22Rv1 (cell line): Measurements from ENCODE around the gene ZFC3H1.

Source experiments
- ZFX ChIP-seq: fragments of 450-650 bp; IDR thresholded peaks from 2 replicates; pipeline ENCODE4 v1.6.1; 2017; ENCODE audit warnings: antibody characterized with exemption, borderline replicate concordance
- TF ChIP-seq, protein P1 (sequence below): fragments of 450-650 bp; IDR thresholded peaks from 2 replicates; pipeline ENCODE4 v1.5.1; 2017; ENCODE audit warnings: mild to moderate bottlenecking

GRCh38 chr12:71565535-71565934, 98.1 kb downstream of the ZFC3H1 start:
- TF ChIP-seq, protein P1, sequence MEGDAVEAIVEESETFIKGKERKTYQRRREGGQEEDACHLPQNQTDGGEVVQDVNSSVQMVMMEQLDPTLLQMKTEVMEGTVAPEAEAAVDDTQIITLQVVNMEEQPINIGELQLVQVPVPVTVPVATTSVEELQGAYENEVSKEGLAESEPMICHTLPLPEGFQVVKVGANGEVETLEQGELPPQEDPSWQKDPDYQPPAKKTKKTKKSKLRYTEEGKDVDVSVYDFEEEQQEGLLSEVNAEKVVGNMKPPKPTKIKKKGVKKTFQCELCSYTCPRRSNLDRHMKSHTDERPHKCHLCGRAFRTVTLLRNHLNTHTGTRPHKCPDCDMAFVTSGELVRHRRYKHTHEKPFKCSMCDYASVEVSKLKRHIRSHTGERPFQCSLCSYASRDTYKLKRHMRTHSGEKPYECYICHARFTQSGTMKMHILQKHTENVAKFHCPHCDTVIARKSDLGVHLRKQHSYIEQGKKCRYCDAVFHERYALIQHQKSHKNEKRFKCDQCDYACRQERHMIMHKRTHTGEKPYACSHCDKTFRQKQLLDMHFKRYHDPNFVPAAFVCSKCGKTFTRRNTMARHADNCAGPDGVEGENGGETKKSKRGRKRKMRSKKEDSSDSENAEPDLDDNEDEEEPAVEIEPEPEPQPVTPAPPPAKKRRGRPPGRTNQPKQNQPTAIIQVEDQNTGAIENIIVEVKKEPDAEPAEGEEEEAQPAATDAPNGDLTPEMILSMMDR = no peak
- no peak for TF ChIP-seq ZFX
